ENCODE measurements around the gene XPC.
"Not testable (repeated sequence)": the region's sequence is repeated elsewhere in the genome, so short reads cannot be mapped to it uniquely, and the experiment has no call there.

The XPC gene

DNA sequence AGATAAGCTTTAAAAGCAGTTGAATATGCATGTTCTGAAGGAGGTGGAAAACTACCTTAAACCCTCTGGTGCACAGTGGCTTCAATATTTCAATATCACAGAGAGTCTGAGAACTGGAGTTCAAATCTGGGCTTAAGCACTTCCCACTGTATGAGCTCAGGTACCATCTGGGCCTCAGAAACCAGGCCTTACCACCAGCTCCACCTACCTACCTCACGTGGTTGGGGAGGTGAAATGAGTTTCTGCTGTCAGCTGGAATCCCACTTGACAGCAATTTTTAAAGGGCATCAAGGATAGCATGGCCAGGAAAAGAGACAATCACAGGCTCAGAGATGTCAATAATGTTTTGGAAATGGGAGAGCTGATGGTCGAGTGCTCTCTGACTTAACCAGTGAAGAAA lies 58.8 kb downstream of the XPC start:
- no peak for DNase-seq (ENCODE audit: low read depth, low spot score)

GRCh38 chr3:14118400-14119381 lies 59.7 kb downstream of the XPC start:
- no peak for DNase-seq (ENCODE audit: low read depth, low spot score)

- DNase-seq (ENCODE audit: low read depth, low spot score): no peak
These were observed 60.7 kb downstream of the XPC start for GRCh38 chr3:14117468-14118399.

DNA sequence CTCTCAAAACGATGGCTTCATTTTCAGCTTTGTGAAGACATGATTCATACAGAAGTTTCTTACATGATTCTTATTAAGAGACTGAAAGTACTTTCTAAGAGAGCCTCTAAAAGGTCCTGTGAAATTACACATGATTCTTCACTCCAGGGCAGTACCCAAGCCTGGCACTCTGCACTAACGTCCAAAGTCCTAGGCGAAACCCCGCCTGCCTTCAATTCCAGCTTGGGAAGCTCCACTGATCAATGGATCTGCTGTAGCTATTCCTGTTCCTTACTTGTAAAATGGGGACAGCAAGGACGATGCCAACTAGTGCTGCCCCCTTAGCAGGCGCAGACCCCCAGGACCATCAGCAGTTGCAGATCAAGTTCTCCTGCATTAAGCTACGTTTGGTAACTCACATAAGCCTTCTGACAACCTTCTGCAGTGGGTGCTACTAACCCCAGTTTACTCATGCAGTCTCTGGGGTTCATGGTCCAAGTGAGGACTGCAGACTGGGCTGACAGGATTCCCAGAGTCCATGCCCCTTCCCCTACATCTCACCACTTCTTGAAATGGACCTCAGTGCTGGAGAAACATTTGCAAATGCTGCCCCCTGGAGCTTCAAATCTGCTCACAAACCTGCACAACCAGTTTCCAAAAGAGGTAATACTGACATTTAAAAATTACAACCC lies 64.3 kb downstream of the XPC start:
- DNase-seq (ENCODE audit: low read depth, low spot score): no peak

- DNase-seq (ENCODE audit: low read depth, low spot score): no peak
These were observed 67.7 kb downstream of the XPC start for GRCh38 chr3:14110699-14111098.

DNA sequence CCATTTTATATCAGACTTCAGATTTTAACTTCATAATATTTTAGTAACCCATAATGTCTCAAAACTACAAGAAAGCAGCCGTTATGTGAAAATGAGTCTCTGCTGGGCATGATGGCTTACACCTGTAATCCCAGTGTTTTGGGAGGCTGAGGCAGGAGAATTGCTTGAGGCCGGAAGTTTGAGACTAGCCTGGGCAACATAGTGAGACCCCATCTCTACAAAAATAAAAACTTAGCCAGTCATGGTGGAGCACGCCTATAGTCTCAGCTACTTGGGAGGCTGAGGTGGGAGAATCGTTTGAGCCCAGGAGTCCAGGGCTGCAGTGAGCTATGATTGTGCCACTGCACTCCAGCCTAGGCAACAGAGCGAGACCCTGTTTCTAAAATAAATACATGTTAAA lies 68.6 kb downstream of the XPC start:
- not testable (repeated sequence) for DNase-seq (ENCODE audit: low read depth, low spot score)

DNA sequence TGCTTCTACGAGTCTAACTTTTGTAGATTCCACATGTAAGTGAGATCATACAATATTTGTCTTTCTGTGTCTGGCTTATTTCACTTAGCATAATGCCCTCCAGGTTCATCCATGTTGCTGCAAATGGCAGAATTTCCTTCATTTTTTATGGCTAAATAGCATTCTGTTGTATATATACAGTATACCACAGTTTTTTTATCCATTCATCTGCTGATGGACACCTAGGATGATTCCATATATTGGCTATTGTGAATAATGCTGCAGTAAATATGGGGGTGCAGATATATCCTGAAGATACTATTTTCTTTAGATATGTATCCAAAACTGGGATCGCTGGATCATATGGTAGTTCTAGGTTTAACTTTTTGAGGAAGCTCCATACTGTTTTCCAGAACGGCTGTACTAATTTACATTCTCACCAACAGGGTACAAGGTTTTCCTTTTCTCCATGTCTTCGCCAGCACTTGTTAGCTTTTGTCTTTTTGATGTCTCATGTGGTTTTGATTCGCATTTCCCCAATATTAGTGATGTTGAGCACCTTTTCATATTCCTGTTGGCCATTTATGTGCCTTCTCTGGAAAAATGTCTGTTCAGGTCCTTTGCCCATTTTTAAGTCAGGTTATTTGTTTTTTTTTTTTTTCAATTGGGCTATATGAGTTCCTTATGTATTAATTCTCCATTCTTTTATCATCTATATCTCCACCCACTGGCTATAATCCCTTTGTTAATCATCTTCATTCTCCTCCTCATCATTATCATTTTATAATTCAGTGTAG lies 80.6 kb downstream of the XPC start:
- no peak for DNase-seq (ENCODE audit: low read depth, low spot score)

DNA sequence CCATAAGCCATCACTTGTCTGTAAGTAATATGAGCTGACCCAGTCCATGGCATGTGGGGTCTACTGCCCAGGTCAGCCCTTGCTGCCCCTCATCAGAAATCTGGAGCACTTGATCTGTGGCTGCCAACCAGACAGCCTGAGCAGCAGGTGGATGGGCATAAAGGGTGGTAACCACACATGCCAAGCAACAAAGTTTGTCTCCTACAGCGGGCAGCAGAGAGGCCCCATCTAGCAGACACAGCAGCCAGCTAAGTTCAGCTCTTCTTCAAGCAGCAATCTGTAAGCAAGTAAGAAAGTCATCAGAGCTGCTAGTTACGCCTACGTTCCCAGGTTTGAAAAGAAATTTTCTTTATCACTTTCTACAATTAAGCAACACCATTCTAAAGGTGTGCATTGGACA lies 81.7 kb downstream of the XPC start:
- DNase-seq (ENCODE audit: low read depth, low spot score): no peak
